GM21390 (cell line): ENCODE results near the gene HMGA1.

ENCODE experiments used
- ATAC-seq: cut with Tn5 transposase; IDR thresholded peaks from one replicate; pipeline ENCODE4 v1.9.1; 2021; ENCODE audit not compliant: unreplicated experiment

The HMGA1 gene

DNA sequence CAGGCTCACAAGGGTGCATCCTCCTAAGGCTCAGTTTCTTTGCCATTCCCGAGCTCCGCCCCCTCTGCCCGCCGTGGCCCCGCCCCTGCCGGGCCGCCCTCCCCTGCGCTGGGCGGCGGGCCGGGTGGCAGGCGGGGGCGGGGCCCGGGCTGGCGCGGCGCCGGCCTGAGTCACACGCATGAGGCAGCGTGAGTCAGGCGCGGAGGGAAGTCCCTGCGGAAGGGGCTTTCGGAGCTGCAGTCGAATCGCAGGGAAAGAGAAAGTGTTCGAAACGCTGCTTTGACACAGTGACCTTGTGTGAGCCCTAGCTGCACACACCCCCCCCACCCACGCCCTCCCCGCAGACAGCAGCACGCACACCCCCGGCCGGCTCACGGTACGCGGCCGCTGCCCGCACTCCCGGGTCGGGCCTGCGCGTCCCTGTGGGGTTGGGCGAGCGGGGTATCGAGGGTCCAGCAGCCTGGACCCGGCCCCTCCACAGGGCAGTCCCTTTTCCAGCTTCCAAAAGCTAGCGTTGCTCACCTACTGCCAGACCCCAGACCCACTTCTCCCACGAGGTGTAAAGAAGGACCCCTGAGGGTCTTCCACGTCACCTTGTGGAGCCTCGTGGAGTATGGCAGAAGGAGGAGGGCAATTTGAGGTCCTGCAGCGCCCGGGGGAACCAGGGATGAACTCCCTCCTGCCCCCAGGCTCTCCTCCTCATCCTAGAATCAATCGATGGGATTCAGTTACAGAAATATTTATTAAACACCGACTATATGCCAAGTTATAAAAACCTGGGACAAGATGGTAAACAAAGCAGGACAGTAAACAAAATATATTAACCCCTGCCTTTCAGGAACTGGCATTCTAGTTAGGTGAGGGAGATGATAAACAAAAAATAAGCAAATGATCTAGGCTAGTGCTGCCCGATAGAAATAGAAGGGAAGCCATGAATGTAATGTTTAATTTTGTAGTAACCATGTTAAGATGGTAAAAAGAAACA, 12.4 kb upstream of the HMGA1 start:
- peak; percentile 82 for ATAC-seq

DNA sequence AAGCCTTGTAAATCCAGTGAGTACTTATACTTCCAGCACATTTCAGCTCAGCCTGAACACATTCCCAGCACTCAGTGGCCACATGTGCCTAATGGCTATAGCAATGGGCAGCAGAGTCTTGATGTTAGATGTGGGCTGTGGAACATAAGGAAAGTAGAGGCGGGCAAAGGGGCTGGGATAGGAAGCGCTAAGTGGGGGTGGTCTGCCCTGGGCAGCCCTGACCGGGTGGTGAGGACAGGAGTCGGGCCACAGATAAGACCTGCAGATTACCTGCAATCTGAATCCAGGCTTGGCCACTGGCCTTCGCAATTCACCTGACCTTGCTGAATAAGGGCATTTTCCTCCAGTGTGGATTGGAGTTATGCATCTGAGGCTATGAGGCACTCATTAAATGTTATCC, 11.1 kb upstream of the HMGA1 start:
- no peak for ATAC-seq

DNA sequence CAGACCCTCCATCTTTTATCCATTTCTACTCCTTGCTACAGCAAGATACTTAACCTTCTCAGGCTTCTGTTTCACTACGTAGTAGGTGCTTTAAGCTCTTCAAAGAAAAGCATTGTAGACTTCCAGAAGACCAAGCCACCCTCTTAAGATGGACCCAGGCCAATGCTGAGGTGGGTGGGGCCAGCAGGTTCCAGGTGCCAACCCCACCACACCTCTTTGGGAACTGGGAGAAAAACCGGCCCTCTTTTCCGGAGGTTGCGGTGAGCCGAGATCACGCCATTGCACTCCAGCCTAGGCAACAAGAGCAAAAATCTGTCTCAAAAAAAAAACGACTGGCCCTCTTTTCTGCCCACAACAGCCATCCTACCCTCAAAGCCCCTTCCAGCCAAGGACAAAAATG, 10.6 kb upstream of the HMGA1 start:
- ATAC-seq: no peak

DNA sequence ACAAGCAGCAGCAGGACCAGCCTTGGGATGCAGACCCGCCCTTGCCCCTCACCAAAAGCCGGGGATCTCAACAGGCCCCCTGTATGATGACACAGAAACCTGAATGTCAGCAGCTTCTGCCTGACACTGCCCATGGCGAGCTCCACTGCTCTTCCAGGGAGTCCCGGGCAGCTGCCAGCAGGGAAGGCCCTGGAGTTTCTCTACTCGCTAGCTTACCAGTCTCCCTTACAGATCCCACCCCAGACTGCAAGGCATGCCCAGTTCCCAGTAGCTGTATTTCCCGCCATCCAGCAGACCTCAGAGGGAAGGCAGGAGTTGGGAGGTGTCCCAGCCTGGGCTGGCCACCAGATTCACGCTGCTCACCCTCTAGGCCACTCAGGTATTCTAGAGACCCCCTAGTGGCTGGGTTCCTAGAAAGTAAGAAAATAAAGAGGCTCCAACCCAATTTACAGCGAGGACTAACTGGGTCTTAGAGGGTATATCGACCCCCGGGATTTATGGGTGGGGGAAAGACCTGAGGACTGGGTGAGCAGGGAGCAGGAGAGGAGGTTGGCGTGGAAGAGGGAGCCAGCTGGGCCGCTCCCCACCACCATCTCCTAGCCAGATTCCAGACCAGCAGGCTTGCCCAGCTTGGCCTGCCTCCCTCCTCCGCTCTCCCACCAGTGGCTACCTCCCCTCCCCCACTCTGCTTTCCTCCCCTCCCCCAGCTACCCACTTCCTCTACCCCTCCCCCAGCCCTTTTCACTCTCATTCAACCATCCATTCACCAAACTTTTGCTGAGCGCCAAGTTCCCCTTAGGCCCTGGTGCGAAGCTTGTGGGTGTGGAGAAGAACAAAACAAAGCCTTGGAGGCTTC, 9.7 kb upstream of the HMGA1 start:
- no peak for ATAC-seq

DNA sequence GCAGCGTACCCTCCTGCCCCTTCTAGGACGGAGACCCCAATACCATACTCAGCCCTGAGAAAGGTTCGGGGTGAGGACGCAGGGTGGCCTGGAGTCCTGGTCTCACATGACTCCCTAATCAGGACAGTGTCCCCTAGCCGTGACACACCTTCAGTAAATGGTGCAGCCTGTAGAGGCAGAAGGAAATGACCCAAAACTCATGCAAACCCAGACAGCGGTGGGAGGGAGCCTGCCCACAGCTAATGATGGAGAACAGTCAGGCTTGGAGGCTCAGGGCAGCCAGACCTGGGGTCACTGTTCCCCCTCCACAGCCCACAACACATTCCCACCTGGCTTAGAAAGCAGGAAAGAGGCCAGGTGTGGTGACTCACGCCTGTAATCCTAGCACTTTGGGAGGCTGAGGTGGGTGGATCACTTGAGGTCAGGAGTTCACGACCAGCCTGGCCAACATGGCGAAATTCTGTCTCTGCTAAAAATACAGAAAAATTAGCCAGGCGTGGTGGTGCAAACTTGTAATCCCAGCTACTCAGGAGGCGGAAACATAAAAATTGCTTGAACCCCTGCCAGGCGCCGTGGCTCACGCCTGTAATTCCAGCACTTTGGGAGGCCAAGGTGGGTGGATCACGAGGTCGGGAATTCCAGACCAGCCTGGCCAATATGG, 8.8 kb upstream of the HMGA1 start:
- no peak for ATAC-seq

DNA sequence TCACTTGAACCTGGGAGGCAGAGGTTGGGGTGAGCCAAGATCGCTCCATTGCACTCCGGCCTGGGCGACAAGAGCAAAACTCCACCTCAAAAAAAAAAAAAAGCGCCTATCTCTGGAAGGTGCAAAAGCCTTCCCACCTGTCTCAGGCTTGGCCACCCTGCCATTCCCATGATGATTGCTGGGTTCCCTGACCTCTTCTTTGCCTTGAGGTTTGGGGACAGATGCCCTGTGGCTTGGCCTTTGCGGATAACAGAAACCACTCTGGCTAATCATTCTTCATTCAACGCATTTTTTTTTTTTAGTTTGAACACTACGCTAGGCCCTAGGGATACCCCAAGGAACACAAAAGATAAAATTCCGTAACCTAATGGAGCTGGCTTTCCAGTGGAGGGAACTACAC, 6.8 kb upstream of the HMGA1 start:
- no peak for ATAC-seq

DNA sequence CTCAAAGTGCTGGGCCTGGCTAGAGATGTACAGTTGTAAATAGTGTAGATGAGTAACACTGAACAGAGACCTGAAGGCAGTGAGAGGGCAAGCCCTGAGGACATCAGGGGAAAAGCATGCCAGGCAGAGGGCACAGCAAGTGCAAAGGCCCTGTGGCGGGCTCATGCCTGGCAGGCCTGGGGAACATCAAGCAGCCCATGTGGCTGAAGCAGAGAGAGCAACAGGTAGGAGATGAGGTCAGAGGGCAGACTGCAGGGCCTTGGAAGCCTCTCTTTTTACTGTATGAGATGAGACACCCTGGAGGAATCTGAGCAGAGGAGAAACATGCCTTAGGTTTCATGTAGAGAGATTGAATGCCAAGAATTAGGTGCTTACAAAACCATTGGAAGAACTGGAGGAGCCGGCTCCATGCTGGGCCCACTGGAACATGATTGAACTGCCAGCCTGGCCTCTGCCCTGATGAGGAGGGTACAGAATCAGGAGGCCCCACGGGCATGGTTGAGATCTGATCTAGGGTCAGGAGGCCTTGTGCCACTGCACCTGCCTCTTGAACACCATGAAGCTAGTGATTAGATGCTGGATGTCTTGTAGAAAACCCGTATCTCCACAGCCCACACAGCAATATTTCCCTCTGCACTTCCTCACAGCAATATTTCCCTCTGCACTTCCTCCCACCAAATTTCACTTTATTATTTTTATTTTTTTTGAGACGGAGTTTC, 5.9 kb upstream of the HMGA1 start:
- ATAC-seq: no peak

DNA sequence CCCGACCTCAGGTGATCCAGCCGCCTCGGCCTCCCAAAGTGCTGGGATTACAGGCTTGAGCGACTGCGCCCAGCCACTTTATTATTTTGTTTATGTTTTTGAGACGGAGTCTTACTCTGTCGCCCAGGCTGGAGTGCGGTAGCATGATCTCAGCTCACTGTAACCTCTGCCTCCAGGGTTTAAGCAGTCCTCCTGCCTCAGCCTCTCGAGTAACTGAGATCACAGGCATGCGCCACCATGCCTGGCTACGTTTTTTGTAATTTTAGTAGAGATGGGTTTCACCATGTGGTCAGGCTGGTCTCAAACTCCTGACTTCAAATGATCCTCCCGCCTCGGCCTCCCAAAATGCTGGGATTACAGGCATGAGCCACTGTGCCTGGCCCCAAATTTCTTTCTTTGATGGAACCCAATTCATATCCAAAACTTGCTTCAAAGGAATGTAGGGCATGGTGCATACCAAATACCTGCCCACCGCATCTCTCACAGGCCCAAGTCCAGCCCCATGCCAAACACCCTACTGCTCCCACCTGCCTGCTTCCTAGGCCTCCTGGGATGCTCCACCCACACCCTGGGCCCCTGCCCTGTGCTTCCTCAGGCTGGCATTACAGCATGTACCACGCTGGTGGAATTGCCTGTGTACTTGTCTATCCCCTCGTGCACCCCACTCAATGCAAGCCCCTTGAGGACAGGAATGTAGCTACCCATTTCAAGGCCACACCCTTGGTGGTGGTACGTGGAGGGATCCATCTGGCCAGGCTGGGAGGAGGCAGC, 4.9 kb upstream of the HMGA1 start:
- no peak for ATAC-seq

DNA sequence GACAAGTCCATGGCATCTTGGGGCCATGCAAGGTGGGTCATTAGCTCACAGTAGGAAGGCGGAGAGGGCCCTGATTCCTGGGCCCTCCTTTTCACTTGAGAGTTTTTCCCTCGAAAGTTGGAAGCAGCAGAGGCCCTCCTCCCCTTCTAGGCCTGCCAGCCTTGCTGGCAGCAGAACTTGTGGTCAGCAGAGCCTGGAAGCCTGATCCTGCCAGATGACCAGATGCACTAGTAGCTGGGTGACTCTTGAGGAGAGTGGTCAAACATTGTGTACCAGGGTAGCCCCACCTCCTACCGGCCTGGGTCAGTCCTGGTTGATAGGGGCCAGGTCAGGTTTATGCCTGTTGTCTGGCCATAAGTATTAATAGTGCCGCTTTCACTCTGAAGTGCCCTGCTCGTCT, 3.8 kb upstream of the HMGA1 start:
- no peak for ATAC-seq

DNA sequence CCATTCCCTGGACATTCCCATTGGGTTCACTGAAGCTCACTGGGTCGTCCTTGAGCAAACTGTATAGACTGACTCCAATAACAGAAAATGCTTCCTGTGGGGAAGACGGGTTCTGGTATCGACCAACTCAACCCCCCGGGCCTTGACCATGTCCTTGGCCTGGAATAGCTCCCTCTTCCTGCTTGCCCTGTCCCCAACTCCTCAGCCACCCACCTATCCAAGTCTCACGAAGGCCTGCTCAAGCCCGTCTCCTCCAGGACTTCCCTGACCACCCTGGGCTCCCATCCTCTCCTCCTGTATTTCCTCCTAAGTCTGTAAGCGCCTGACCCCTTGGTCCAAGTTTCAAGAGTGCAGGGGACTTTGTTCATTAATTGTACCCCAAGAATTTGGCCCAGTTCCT, 2.8 kb upstream of the HMGA1 start:
- ATAC-seq: no peak

DNA sequence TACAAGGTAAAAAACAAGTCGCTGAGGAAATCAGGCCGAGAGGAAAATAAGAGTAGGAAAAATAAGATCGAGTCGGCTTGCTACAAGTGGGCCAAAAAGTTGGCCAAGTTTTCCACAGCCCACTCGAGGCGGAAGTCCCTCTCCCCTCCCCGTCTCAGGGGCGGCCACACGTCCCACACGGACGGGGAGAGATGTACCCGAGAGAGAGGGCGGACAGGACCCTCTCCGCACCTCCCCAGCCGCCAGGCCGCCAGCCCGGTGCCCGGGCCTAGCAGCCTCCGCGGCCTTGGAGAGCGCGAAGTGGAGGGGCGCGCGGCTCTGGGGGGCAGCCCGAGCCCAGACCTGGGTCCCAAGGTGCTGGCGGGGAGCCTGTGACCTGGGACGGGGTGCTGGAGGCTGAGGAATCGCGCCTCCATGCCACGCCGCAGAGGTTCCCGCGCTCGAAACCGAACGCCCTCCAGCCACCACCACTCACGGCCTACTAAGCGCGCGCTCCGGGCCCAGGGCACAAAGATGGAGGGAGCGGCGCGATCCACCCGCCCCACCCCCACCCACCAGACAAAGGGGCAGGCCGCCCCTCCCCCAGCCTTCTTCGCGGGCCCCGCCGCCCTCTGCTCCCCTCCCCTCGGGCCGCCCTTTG, 1.9 kb upstream of the HMGA1 start:
- no peak for ATAC-seq

DNA sequence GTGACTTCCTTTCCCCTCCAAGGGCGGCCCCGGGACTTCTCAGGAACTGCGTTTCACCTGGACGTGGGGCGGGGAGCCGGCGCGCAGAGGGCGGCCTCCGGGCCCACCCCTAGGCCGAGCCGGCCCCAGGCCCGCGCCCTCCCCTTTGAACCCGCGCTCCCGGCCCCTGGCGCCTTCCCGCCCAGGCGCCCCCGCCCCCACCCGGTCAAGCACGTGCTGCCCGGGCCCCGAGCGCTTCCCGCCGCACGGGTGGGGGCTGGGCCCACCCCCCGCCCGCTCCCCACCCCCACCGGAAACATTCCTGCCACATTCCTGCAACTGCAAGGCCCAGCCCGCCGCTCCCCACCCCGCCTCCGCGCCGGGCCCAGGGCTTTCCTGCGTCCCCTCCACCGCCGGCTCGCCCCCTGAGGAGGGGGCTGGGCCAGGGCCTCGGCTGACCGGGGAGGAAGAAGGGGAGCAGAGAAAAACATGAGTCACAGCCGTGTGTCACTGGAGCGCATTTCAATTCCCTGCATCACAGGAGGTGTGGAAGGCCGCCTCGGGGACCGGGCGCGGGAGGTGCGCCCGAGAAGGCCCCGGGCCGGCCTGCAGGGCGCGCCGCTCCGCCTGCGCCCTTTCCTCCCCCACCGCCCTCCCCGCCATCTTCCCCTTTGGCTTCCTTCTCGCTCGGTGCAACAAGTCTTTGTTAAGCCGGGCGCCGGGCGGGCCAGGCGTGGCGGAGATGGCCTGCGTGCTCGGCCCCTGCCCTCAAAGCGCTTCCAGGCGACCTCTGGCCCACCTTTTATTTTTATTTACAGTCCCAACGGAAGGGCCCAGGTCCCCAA, 1.2 kb upstream of the HMGA1 start:
- no peak for ATAC-seq

DNA sequence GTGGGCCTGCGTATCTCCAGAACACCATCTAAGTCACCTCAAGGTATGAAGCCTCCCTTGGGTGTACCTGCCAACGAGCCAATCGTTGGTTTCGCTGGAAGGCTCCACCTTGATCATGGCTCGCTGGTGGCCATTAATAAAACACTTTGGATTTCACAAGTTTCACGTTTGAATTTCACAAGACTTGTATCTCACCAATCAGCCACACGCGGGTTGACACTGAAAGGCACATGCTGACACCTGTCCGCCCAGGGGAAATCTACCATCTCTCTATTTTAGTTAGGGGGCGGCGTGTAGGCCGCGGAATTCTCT, 586 bp upstream of the HMGA1 start:
- ATAC-seq: peak; percentile 2

DNA sequence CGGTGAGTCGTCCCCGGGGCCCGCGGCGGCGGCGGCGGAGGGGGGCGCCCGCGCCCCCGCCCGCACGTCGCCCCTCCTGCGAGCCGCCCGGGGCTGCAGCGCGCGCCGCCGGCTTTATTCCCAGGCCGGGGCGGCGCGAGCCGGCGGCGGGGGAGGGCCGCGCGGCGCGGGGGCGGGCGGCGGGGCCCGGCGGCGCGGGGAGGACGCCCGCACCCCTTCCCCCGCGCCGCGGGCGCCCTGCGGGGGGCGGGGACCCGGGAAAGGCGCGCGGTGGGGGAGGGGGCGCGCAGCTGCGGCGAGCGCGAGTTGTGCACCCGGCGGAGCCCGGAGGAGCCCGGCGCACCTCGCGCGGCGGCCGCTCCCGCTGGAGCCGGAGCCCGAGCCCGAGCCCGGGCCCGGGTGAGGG, 646 bp downstream of the HMGA1 start:
- peak; percentile 9 for ATAC-seq

DNA sequence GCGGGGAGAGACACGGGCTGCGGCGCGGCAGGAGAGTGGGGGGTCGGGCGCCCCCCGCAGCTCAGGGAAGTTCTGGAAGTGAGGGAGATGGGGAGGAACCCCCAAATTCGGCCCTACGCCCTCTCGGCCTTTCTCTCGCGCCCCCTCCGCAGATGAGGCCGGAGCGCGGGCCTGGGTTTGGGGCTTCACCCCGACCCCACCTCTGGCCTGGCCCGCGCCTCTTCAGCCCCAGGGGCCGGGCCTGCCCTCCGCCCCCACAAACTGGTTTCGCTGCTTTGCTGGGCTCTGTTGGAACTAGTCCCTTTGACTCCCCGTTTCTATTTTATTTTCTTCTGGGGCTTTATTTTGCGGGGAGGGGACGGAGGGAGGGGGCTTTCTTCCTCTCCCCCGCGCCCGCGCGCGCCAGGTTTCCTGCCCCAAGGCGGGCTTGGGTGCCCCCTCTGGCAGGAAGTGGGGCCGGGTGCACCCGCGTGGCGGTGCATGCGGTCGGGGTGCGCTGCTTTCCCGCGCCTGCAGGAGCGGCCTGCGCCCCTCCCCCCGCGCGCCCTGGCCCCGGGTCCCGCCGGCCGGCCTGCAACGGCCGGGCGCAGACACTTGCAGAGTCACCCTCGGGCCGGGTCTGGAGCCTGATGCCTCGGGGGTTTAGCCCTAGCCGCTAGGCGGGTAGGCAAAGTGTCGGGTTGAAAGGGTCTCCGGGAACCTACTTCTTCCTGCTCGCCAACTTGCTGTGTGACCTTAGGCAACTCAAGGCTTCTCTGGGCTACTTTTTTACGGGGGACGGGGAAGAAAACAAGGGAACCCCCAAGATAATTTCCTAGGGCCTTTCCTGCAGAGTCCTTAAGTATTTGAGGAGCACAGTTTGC, 1.3 kb downstream of the HMGA1 start:
- peak; percentile 17 for ATAC-seq

DNA sequence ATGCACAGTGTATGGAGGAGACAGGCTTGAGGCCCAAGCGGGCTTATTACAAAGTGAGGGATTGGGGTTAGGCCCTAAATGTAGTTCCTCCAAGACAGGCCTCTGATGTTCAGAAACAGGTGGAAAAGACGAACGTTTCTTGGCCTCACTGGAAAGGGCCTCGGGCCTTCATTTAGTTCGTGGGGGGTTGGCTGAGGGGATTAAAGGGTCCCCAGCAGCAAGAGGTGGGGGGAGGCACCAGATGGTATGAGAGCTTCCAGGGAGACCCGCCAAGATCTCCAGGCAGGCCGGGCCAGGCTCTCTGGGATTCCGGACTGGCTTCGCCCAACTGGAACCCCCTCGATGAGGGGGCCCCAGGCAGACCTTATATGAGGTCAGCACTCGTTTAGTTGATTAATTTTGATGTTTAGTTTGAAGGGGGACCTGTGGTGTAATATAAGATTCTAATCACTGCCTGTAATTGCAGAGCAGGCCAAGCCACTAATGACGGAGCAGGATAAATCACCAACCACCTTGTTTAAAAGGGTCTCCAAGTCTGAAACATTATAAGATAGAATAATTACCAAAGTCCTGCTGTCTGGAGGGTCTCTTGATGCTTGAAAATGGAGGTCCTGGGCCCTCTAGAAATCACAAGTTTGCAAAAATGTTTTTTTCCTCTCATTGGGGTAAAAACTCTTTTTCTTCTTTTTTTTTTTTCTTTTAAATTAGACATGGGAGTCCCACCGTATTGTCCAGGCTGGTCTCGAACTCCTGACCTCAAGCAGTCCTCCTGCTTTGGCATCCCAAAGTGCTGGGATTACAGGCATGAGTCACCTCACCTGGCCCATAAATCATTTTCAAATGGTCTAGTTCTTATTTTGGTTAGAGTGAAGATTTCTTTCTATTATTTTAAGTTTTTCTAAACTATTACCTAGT, 2.2 kb downstream of the HMGA1 start:
- ATAC-seq: no peak

DNA sequence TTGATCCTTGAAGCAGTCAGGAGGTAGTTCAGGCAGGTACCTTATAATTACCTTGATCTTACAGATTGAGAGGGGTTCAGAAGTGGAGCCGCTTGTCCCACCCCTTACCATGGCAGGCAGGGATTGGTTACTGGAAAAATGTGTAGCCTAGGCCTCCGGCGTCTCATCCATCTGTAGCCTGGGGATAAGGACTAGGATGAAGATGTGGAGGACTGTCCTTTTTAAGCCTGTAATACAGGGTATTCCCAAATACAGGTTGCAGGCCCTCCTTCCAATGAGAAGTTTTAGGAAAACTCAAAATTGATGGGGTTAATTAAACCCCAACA, 2.8 kb downstream of the HMGA1 start:
- no peak for ATAC-seq
